Transverse colon (tissue), 4 donors: ENCODE data around the gene IKZF1. TPM values are rescaled to one million over a fixed set of nuclear protein-coding genes. Genes with fewer than 3 reads are reported as not detected.

Experiments
- DNase-seq: peaks from one replicate; pipeline ENCODE4 v3.0.0-alpha.2; 2019
- H3K27ac ChIP-seq, 4 donors: fragments of 200-600 bp; sonication (generic); 2 replicates each; pipeline ENCODE4 v1.5.1; 2016 to 2018; ENCODE audit warnings: inconsistent platforms in 4 of 4
- H3K27me3 ChIP-seq: fragments of 200-600 bp; sonication (generic); 2 replicates; pipeline ENCODE4 v1.5.1; 2017; ENCODE audit warnings: inconsistent platforms
- H3K36me3 ChIP-seq, 4 donors: fragments of 200-600 bp; sonication (generic); 2 replicates each; pipeline ENCODE4 v1.5.1; 2017 to 2019; ENCODE audit warnings: inconsistent platforms in 4 of 4
- H3K4me1 ChIP-seq, 4 donors: fragments of 200-600 bp; sonication (generic); 2 replicates each; pipeline ENCODE4 v1.5.1; 2017 to 2020; ENCODE audit warnings: inconsistent platforms in 4 of 4
- H3K4me3 ChIP-seq, 4 donors: fragments of 200-600 bp; sonication (generic); 1 replicate in 1 of 4; 2 replicates in 3 of 4; pipeline versions ENCODE4 v1.5.1 to v1.6.1; 2017 to 2019; ENCODE audit warnings: inconsistent platforms in 4 of 4
- H3K9me3 ChIP-seq, 2 donors: fragments of 200-600 bp; sonication (generic); 2 replicates each; pipeline ENCODE4 v1.5.1; 2017 to 2019; ENCODE audit warnings: inconsistent platforms in 2 of 2
- CTCF ChIP-seq, 5 experiments: fragments of 200-600 bp in 3 of 5; fragments of 450-650 bp in 2 of 5; sonication (generic) in 3 of 5; IDR thresholded peaks; 1 replicate in 2 of 5; 2 replicates in 3 of 5; pipeline ENCODE4 v1.5.1; 2016 to 2017; ENCODE audit warnings: antibody characterized with exemption in 5 of 5, inconsistent platforms in 3 of 5, mild to moderate bottlenecking in 2 of 5, moderate library complexity in 1 of 5
- EP300 ChIP-seq: sonication (generic); formaldehyde crosslinking; IDR thresholded peaks from one replicate; pipeline ENCODE4 v1.6.1; 2017; ENCODE audit warnings: antibody characterized with exemption, low read depth
- POLR2A ChIP-seq: fragments of 450-650 bp; IDR thresholded peaks from one replicate; pipeline ENCODE4 v1.6.1; 2016; ENCODE audit warnings: antibody characterized with exemption, mild to moderate bottlenecking, moderate library complexity
- POLR2AphosphoS5 ChIP-seq, 3 donors: sonication (generic); formaldehyde crosslinking; IDR thresholded peaks; one replicate each; pipeline ENCODE4 v1.6.1; 2016; ENCODE audit warnings: antibody characterized with exemption in 3 of 3
- WGBS, 2 donors: methylation state at CpG; one replicate each; pipeline ENCODE4 v1.1.5; 2018; ENCODE audit warnings: low coverage in 1 of 2; 5-methylcytosine and 5-hydroxymethylcytosine counted together
- in situ Hi-C, 4 donors: fragments of 200-750 bp; cut with MboI; loops; one replicate each; pipeline versions ENCODE4 v1.15.0 to v1.15.1; 2017; ENCODE audit warnings: low sequenced_read_pairs in 3 of 4, low pct_ligation_motif_present in 1 of 4, low pct_unique_long_range_greater_than_20kb in 1 of 4
- intact Hi-C: fragments of 100-400 bp; cut with DNase I; formaldehyde crosslinking; loops from one replicate; pipeline ENCODE4 v1.15.1; 2023; ENCODE audit warnings: low total_unique reads
- total RNA-seq, 4 donors: library from RNA; depleted of rRNA; stranded (reverse); fragments of >200 nt; gene quantifications; one replicate each; pipeline ENCODE4 v1.1.0, GENCODE V29; 2016

Gene IKZF1
- total RNA-seq, 4 donors from 2014 or later, result 9.2 to 116 (median 29.1) TPM

- Histone ChIP-seq H3K4me1 (no peaks in the 10 kb centered on the region), H3K4me3 (no peak overlapping the region), H3K27ac (no peak overlapping the region), H3K9me3 (no peaks in the 10 kb centered on the region), H3K36me3 (no peaks in the 10 kb centered on the region), H3K27me3 (no peaks in the 10 kb centered on the region)
- intact Hi-C loops (no loop called here), in situ Hi-C loops (loop anchor here in 1 of 4 donors (10.0 kb wide), 1 partner anchor 284 kb away; no protein-coding TSS in a partner anchor)
- DNase-seq, result no peak
- no peak for TF ChIP-seq EP300
- TF ChIP-seq CTCF (IDR thresholded peaks at IDR 0.05), result no peak
- no peak for TF ChIP-seq POLR2A
- no peak for TF ChIP-seq POLR2AphosphoS5 (IDR thresholded peaks at IDR 0.05)
- 81 to 86% methylated on average over 3 of the region's 3 CpGs for WGBS, 2 donors
These were observed 124.4 kb downstream of the IKZF1 start for GRCh38 chr7:50428911-50429310.

- in situ Hi-C loops (no loop called here), intact Hi-C loops (no loop called here)
- no peaks in the 10 kb centered on the region for H3K4me1 ChIP-seq
- no peak for DNase-seq
- TF ChIP-seq POLR2A (no peak), EP300 (no peak), POLR2AphosphoS5 (IDR thresholded peaks at IDR 0.05) (no peak), CTCF (IDR thresholded peaks at IDR 0.05) (no peak)
- H3K4me3 ChIP-seq, result no peak overlapping the region
- H3K9me3 ChIP-seq, result no peaks in the 10 kb centered on the region
- H3K27me3 ChIP-seq, result no peaks in the 10 kb centered on the region
- 79 to 100% methylated on average over 1 to 2 of the region's 2 CpGs for WGBS, 2 donors
- no peaks in the 10 kb centered on the region for H3K36me3 ChIP-seq
- no peak overlapping the region for H3K27ac ChIP-seq
These were observed 126.8 kb downstream of the IKZF1 start for GRCh38 chr7:50431316-50431715.

GRCh38 chr7:50431722-50432305 lies 127.3 kb downstream of the IKZF1 start:
- Histone ChIP-seq H3K4me3 (no peak overlapping the region), H3K27me3 (no peaks in the 10 kb centered on the region), H3K27ac (no peak overlapping the region), H3K4me1 (no peaks in the 10 kb centered on the region), H3K36me3 (no peaks in the 10 kb centered on the region), H3K9me3 (no peaks in the 10 kb centered on the region)
- in situ Hi-C loops (no loop called here), intact Hi-C loops (no loop called here)
- DNase-seq, result no peak
- 76 to 78% methylated on average over 4 of the region's 4 CpGs for WGBS, 2 donors
- TF ChIP-seq POLR2AphosphoS5 (IDR thresholded peaks at IDR 0.05) (no peak), EP300 (no peak), CTCF (IDR thresholded peaks at IDR 0.05) (no peak), POLR2A (no peak)

GRCh38 chr7:50436133-50436806 lies 131.8 kb downstream of the IKZF1 start:
- intact Hi-C loops (no loop called here), in situ Hi-C loops (no loop called here)
- H3K4me1 ChIP-seq, result no peaks in the 10 kb centered on the region
- no peak overlapping the region for H3K27ac ChIP-seq
- no peak overlapping the region for H3K4me3 ChIP-seq
- H3K36me3 ChIP-seq, result no peaks in the 10 kb centered on the region
- H3K27me3 ChIP-seq, result no peaks in the 10 kb centered on the region
- no peak for DNase-seq
- TF ChIP-seq POLR2A, result no peak
- TF ChIP-seq CTCF (IDR thresholded peaks at IDR 0.05), result no peak
- TF ChIP-seq POLR2AphosphoS5 (IDR thresholded peaks at IDR 0.05), result no peak
- TF ChIP-seq EP300, result no peak
- WGBS, 2 donors, result 81 to 86% methylated on average over 3 of the region's 3 CpGs
- no peaks in the 10 kb centered on the region for H3K9me3 ChIP-seq
